ENCODE measurements around the gene ZFAND2B. TPM values are rescaled to one million over a fixed set of nuclear protein-coding genes. Genes with fewer than 3 reads are reported as not detected.
A peak's percentile ranks its signal among the peaks of the same experiment; 100 is the strongest.

ZFAND2B gene
- total RNA-seq, 1 experiment from 2014 or later = 61.0 TPM

GRCh38 chr2:219245148-219245898 is 38.7 kb downstream of the ZFAND2B start, which contains the start of the genes GLB1L and STK16:
Gene GLB1L, minus strand, starts transcription at chr2:219245444. Its CDS starts 1,871 bp downstream, at chr2:219243573.
Gene STK16, plus strand, starts transcription at chr2:219245479. Its CDS starts 521 bp downstream, at chr2:219246000.
- peak; percentile 87 for DNase-seq (ENCODE audit: unreplicated experiment)
- peaks cover 21% of the 10 kb centered on the region for H3K4me1 Mint-ChIP-seq (ENCODE audit: insufficient read depth, unreplicated experiment)
- ChIA-PET POLR2A (interaction anchor here (0.5 to 14.1 kb wide), 33 partner anchors 9 to 352 kb away, joined by 3 to 401 read pairs (median 5); partner anchors contain the start of genes ANKZF1, ATG9A, CFAP65 and CNPPD1), CTCF (interaction anchor here (0.5 to 10.3 kb wide), 14 partner anchors 13 to 121 kb away, joined by 3 to 123 read pairs (median 3); partner anchors contain the start of genes ANKZF1, ATG9A, DNAJB2 and SLC23A3)
- peaks cover 39% of the 10 kb centered on the region for H3K36me3 Mint-ChIP-seq (ENCODE audit: insufficient read depth, unreplicated experiment)
- TF ChIP-seq CTCF (IDR thresholded peaks at IDR 0.05; ENCODE audit: unreplicated experiment) = no peak
- H3K9me3 Mint-ChIP-seq (ENCODE audit: unreplicated experiment) = no peaks in the 10 kb centered on the region
- H3K27ac Mint-ChIP-seq (ENCODE audit: low read depth, unreplicated experiment) = peak within 1 kb of the TSS; percentile 85
- H3K27me3 Mint-ChIP-seq (ENCODE audit: insufficient read depth, unreplicated experiment) = no peaks in the 10 kb centered on the region
- intact Hi-C loops (cut with micrococcal nuclease) = loop anchor here (2.0 to 5.0 kb wide), 2 partner anchors 15 to 52 kb away; no protein-coding TSS in a partner anchor
- no TSS peak for BruUV-seq (replicated peaks)
- peak within 1 kb of the TSS; percentile 80 for H3K4me3 Mint-ChIP-seq (ENCODE audit: unreplicated experiment)

GRCh38 chr2:219245899-219246230 is 39.3 kb downstream of the ZFAND2B start:
- peak overlapping the region; percentile 80 for H3K4me3 Mint-ChIP-seq (ENCODE audit: unreplicated experiment)
- no peaks in the 10 kb centered on the region for H3K27me3 Mint-ChIP-seq (ENCODE audit: insufficient read depth, unreplicated experiment)
- no peak for TF ChIP-seq CTCF (IDR thresholded peaks at IDR 0.05; ENCODE audit: unreplicated experiment)
- peaks cover 26% of the 10 kb centered on the region for H3K4me1 Mint-ChIP-seq (ENCODE audit: insufficient read depth, unreplicated experiment)
- H3K36me3 Mint-ChIP-seq (ENCODE audit: insufficient read depth, unreplicated experiment) = peaks cover 44% of the 10 kb centered on the region
- intact Hi-C loops (cut with micrococcal nuclease) = loop anchor here (2.0 to 5.0 kb wide), 2 partner anchors 15 to 51 kb away; no protein-coding TSS in a partner anchor
- ChIA-PET CTCF (interaction anchor here (0.6 to 10.3 kb wide), 9 partner anchors 13 to 266 kb away, joined by 3 to 123 read pairs (median 4); partner anchors contain the start of genes DNAJB2 and SLC23A3), POLR2A (interaction anchor here (1.1 to 14.1 kb wide), 18 partner anchors 8 to 351 kb away, joined by 3 to 401 read pairs (median 11); partner anchors contain the start of genes ANKZF1, ATG9A, CNPPD1 and DNAJB2)
- BruUV-seq (replicated peaks) = TSS peak; percentile 64
- DNase-seq (ENCODE audit: unreplicated experiment) = no peak
- H3K9me3 Mint-ChIP-seq (ENCODE audit: unreplicated experiment) = no peaks in the 10 kb centered on the region
- H3K27ac Mint-ChIP-seq (ENCODE audit: low read depth, unreplicated experiment) = peak overlapping the region; percentile 85

GRCh38 chr2:219246559-219246958 is 40.0 kb downstream of the ZFAND2B start:
- POLR2A ChIA-PET = interaction anchor here (1.4 to 14.1 kb wide), 9 partner anchors 13 to 70 kb away, joined by 3 to 401 read pairs (median 18); partner anchors contain the start of genes ANKZF1, ATG9A, CNPPD1 and DNAJB2
- Mint-ChIP-seq H3K27ac (ENCODE audit: low read depth, unreplicated experiment) (no peak overlapping the region), H3K9me3 (ENCODE audit: unreplicated experiment) (no peaks in the 10 kb centered on the region), H3K36me3 (ENCODE audit: insufficient read depth, unreplicated experiment) (peaks cover 51% of the 10 kb centered on the region), H3K4me1 (ENCODE audit: insufficient read depth, unreplicated experiment) (peaks cover 29% of the 10 kb centered on the region), H3K4me3 (ENCODE audit: unreplicated experiment) (peak overlapping the region; percentile 80), H3K27me3 (ENCODE audit: insufficient read depth, unreplicated experiment) (no peaks in the 10 kb centered on the region)
- intact Hi-C loops (cut with micrococcal nuclease) = loop anchor here (5.0 kb wide), 1 partner anchor 51 kb away; no protein-coding TSS in a partner anchor
- CTCF ChIA-PET = interaction anchor here (0.6 to 10.3 kb wide), 9 partner anchors 12 to 267 kb away, joined by 3 to 123 read pairs (median 4); partner anchors contain the start of genes DNAJB2 and SLC23A3
- no peak for DNase-seq (ENCODE audit: unreplicated experiment)
- no TSS peak for BruUV-seq (replicated peaks)
- TF ChIP-seq CTCF (IDR thresholded peaks at IDR 0.05; ENCODE audit: unreplicated experiment) = no peak
